Skeletal muscle cell (primary cell): ENCODE measurements around the gene NEURL3.
"Not testable (repeated sequence)": the region's sequence is repeated elsewhere in the genome, so short reads cannot be mapped to it uniquely, and the experiment has no call there.

Experiments
- DNase-seq: peaks from one replicate; pipeline ENCODE4 v3.0.0-alpha.2; 2010; ENCODE audit warnings: low read depth
- H3K4me3 ChIP-seq: 2 replicates; pipeline ENCODE4 v1.5.1; 2011; ENCODE audit warnings: low read depth, mild to moderate bottlenecking, control low read depth, low read length, moderate library complexity

Gene NEURL3

DNA sequence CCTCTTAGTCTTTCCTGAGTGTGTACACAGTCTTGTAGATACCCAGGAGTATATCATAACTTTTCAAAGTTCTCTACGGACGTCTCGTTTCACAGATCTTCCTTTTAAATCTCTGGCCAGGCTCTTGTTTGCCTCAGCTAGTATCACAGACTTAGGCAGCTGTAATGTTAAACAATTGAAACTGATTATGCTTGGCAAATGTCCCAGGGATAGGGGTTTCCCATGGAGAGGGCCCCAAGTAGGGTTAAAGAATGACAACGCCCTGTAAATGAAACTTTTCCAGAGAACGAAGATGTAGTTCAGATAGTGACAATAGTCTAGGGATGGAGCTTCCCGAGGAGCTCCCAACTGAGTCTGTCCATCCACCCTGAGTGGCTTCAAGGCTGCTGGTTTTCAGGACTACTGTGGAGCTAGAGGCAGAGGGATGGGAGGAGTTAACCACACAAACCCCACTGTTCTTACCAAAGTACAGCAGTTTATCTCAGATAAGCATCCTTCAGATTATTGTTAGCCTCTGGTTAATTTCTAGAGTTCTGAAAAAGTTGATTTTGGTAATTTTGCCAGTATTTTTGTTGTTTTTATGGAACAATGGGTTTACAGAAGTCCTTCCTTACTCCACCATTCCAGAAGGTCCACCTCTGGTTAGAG is 9.1 kb downstream of the NEURL3 start:
- no peak overlapping the region for H3K4me3 ChIP-seq
- DNase-seq, result no peak

DNA sequence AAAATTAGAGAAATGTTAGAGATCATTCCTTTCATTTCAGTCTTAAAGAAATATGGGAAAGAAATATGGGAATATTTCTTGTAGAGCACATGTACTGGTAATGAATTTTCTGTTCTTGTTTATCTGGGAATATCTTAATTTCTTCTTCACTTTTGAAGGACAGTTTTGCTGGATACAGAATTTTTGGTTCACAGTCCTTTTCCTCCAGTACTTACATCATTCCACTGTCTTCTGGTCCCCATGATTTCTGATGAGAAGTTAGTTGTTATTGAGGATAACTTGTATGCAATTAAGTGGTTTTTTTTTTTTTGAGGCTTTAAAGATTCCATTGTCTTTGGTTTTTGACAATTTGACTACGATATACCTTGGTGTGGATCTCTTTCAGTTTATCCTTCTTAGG is 11.0 kb downstream of the NEURL3 start:
- DNase-seq, result no peak

DNA sequence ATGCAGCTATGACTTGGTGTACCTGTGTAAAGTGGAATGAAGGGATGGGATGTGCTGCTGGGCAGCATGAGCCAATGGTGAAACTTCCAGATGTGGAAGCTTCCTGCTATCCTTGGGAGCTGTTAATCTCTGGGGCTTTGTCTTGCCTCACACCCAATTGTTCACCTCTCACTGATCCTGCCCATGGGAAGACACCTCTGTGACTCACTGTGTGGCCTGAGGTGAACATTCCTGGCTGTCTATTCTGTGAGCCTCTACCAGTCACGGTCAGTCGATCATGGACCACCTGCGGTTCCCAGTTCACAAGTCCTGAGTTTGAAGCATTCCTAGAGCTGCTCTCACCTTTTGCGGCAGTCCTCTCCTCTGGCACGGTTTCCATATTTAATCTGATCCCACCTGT is 12.1 kb downstream of the NEURL3 start:
- no peak overlapping the region for H3K4me3 ChIP-seq
- no peak for DNase-seq

More for the DNA sequence above, 11.0 kb downstream of the NEURL3 start:
- no peak overlapping the region for H3K4me3 ChIP-seq

DNA sequence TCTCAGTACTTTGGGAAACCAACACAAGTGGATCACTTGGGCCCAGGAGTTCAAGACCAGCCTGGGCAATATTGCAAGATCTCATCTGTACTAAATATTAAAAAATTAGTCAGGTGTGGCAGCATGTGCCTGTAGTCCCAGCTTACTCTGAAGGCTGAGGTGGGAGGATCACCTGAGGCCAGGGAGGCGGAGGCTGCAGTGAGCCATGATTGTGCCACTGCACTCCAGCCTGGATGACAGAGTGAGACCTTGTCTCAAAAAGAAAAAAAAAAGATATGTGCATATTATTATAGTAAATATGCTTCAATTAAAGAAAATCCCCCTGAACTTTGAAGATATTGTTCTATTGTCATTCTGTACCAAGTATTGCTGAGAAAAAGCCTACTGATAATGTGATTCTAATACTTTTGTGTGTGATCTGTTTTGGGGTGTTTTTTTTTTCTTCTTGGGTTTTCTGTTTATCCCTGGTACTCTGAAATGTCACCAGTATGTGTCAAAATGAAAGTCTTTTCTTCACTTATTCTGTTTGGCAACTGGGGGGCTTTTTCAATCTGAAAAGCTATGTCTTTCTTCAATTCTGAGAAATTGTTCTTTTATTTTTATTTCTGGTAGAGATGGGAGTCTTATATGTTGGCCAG is 13.2 kb downstream of the NEURL3 start:
- DNase-seq, result no peak
- H3K4me3 ChIP-seq, result no peak overlapping the region

DNA sequence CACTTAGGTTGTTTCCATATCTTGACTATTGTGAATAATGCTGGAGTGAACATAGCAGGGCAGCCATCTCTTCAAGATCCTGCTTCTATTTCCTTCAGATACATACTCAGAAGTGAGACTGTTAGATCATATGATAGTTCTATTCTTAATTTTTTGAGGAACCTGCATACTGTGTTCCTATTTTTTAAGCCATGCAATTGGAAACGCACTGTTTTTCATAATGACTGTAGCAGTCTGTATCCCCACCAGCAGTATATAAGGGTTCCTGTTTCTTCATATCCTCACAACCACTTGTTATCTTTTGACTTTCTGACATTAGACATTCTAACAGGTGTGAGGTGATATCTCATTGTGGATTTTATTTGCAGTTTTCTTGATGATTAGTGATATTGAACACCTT is 15.5 kb downstream of the NEURL3 start:
- no peak for DNase-seq

DNA sequence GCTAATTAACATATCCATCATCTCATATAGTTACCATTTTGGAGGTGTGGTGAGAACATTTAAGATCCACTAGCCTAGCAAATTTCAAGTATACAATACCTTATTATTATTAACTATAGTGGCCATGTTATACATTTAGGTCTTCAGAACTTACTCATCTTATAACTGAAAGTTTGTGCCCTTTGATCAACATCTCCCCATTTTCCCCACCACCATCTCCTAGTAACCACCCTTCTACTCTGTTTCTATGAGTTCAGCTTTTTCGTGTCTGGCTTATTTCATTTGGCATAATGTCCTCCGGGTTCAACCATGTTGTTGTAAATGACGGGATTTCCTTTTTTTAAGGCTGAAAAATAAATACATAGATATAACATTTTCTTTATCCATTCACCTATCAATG is 15.9 kb downstream of the NEURL3 start:
- no peak for DNase-seq
- H3K4me3 ChIP-seq, result no peak overlapping the region

More for the DNA sequence above, 15.5 kb downstream of the NEURL3 start:
- H3K4me3 ChIP-seq, result no peak overlapping the region

DNA sequence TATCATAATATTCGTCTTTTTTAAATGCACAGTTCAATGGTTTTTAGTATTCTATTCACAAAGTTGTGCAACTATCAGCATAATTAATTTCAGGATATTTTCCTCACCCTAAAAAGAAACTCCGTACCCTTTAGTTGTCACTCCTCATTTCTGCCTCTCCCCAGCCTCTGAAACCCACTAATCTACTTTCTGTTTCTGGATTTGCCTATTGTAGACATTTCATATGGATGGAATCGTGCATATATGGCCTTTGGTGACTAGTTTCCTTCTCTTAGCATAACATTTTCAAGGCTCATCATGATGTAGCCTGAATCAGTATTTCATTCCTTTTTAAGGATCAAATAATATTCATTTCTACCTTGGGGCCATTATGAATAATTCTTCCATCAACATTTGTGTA is 18.5 kb downstream of the NEURL3 start:
- no peak for DNase-seq
- no peak overlapping the region for H3K4me3 ChIP-seq

DNA sequence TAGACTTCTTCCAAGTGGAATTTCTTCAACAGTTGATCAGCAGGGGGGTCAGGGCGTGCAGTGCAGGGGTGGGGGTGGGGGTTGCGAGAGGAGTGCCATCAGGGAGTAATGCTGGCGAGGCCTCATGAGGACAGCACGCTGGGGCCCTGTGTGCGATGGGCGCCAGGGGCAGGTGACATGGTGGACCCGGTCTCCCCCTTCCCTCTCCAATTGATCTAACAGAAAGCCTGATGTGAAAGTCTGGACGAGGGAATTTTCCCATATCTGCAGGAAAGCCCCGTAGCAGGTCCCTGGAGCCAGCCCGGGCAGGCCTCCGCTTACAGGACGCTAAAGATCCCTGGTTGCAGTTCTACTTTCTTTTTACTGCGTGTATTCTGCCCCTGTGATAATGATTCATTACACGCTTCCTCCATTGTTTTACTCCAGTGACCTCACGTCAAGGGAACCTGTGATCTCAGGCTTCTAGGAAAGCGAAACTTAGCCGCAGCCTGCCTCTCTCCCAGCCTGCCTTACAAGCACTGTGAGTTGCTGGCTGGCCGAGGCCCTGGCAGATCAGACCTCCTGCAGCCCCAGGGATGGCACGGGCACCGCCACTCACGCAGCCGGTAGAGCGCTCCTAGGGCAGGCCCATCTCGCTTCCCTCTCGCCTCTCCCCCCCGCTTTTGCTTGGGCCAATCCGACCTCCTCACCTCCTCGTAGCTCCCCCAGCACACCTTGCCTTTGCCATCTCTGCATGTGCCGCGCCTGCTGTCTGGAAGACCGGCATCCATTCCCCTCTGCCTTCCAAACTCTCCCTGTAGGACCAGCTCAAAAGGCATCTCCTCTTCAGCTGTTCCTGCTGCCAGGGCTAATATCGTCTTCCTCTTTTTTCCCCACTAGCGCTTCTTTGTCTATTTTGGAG is 19.2 kb downstream of the NEURL3 start:
- DNase-seq, result peak; percentile 54
- peak overlapping the region; percentile 27 for H3K4me3 ChIP-seq

DNA sequence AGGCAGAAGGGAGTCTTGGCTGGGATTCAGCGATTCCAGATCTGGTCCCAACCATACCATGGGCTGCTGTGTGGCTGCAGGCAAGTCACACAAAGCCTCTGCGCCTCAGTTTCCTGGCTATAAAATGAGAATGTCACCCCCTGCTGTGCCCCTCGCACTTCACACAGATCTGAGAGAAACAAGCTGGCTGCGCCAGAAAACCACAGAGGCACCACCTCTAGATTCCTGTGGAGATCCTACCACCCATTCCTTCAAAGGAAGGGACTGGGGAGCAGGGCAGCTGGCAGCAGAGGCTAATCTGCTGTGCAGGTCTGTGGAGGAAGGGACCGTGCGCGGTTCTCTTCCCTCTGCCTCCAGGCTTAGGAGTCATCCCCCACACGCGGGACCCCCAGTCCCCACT is 19.8 kb downstream of the NEURL3 start:
- no peak for DNase-seq
- no peak overlapping the region for H3K4me3 ChIP-seq

DNA sequence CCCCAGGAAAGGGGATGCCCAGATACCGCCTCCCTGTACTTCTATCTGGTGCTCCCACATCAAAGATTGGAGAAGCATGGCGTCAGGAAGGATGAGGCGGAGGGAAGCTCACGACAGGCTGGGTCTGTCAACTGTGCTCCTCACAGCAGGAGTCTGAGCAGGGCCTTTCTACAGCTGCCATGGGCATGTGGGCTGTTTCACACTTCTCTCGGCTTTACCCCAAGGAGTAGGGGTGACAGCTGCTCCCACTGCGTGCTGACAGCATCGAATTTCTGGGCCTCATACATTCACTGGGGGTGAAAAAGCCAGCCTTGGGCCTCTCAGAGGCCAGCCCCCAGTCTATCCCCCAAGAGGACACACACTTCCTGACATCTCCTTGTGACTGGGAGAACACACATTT is 21.1 kb downstream of the NEURL3 start:
- H3K4me3 ChIP-seq, result no peak overlapping the region
- no peak for DNase-seq

DNA sequence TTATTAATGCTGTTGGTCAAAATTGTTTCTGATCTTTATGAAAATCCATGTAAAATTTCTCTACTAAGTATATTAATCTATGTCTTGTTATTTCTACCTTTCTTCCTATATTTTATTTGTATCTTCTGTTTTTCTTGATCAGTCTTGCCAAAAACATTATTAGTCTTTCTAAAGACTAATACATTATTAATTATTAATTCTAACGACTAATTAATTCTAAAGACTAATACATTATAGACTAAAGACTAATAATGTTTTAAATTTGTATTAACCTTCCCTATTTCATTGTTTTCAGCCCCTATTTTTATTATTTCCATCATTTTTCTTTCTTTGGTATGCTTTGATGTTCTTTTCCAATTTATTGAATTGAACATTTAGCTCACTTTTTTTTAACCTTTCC is 27.7 kb downstream of the NEURL3 start:
- no peak for DNase-seq
- H3K4me3 ChIP-seq, result no peak overlapping the region

DNA sequence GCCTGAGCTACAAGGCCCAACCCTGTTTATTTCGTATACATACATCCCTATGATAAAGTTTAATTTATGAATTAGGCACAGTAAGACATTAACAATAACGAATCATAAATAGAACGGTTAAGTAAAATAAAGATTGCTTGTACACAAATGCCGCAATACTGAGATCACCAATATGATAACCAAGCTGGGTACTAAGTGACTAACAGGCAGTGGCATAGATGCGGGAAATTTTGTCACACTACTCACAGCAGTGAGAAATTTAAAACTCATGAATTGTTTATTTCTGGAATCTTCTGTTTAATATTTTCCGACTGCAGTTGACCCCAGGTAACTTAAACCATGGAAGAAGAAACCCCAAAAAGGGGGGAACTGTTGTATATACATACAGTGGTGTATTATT is 33.4 kb downstream of the NEURL3 start:
- no peak overlapping the region for H3K4me3 ChIP-seq
- DNase-seq, result no peak

DNA sequence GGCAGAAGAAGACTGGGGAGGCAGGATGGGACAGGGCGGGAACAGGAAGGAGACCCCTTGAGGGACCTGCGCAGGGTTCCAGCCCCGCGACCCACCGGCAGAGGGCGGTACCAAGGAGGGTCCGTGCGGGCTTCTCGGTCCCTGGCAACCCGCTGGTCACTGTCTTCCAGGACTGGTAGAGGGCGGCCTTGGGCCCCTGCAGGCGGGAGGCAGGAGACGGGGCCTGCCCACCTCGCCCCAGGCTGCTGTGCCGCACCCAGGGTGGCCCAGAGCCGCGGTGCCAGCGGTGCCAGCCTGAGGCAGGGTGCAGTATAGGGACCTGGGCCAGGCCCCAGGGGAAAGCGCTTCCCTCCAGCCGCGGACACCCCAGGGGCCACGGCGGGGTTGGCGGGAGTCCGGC is 34.5 kb downstream of the NEURL3 start:
- H3K4me3 ChIP-seq, result peak overlapping the region; percentile 18
- no peak for DNase-seq

DNA sequence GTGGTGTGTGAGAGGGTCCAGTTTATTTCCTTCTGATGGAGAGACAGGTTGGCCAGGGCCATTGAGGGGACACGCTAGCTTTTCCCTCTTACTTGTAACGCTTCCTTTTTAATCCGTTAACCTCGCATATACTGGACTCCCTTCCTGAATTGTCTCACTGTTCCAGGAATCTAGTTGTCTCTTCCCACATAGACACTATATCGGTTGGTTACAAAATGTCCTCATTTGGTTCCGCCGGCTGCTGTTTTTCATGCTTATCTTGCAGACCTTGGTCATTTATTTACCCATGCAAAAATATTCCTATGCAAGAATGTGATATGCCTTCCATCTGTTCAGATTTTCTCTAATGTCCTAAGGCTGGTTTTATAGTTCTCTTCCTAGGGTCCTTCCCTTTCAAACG is 35.0 kb downstream of the NEURL3 start:
- H3K4me3 ChIP-seq, result no peak overlapping the region
- DNase-seq, result no peak

DNA sequence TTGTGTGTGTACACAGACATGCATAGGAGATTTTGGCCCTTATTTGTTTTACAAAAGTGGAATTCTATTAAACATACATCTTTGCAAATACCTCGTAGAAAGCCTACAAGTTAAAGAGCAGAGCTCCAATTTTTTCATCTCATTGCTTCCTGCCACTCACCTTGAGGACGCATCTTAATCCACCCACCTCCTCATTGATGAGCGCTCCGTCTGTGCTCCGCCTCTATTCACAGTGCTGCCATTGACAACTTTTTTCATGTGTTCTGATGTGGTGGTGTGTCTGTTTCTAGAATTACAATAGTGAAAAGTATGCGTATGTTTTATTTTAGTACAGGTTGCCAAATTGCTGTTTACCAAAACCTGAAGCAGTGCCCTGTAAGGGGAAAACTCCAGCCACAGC is 36.3 kb downstream of the NEURL3 start:
- no peak overlapping the region for H3K4me3 ChIP-seq
- DNase-seq, result no peak

DNA sequence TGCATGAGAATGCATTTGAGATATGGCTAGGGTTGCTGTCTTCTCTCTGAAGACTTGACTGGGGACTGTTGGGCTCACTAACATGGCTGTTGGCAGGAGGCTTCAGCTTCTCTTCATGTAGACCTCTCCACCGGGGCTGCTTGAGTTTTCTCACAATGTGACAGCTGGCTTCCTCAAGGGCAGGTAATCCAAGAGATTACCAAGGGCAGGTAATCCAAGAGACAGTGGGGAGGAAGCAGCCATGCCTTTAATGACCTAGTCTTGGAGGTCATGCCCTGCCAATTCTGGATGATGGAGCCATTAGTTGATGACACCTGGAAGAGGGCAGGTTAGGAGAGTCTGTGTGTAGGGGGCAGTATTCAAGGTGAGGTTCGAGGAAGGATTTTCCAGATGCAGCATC is 40.5 kb downstream of the NEURL3 start:
- DNase-seq, result no peak
- H3K4me3 ChIP-seq, result no peak overlapping the region

DNA sequence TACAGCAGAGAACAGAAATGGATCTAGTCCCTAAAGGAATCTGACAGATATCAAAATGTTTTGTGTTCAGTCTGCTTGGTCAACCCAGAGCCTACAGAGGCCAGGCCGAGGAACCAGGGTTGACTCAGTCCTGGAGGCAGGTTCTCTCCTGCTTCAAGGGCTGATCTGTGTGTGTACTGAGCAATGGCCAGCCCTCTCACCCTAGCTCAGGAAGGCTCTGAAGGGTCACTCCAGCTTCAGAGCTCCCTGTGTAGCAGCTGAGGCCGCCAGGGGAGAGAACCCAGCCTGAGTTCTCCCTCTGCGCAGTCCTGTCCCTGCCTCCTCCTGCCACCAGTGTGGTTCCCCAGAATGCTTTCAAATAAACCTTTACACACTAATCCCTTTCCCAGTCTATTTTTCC is 41.1 kb downstream of the NEURL3 start:
- no peak for DNase-seq
- no peak overlapping the region for H3K4me3 ChIP-seq

DNA sequence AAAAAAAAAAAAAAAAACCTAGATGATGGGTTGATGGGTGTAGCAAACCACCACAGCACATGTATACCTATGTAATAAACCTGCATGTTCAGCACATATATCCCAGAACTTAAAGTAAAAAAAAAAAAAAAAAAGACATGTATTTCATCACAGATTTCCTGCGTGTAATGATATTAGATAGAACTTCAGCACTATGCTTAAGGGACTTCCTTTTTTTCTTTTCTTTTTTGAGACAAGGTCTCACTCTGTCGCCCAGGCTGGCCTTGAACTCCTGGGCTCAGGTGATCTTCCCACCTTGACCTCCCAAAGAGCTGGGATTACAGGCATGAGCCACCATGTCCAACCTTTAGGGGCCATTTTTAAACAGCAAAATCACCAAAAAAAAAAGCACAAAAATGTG is 42.0 kb downstream of the NEURL3 start:
- no peak overlapping the region for H3K4me3 ChIP-seq
- DNase-seq, result no peak

DNA sequence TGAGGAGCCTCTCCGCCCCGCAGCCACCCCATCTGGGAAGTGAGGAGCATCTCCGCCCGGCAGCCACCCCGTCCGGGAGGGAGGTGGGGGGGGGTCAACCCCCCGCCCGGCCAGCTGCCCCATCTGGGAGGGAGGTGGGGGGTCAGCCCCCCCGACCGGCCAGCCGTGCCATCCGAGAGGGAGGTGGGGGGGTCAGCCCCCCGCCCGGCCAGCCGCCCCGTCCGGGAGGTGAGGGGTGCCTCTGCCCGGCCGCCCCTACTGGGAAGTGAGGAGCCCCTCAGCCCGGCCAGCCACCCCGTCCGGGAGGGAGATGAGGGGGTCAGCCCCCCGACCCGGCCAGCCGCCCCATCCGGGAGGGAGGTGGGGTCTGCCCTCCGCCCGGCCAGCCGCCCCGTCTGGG is 43.5 kb downstream of the NEURL3 start:
- not testable (repeated sequence) for DNase-seq, H3K4me3 ChIP-seq

DNA sequence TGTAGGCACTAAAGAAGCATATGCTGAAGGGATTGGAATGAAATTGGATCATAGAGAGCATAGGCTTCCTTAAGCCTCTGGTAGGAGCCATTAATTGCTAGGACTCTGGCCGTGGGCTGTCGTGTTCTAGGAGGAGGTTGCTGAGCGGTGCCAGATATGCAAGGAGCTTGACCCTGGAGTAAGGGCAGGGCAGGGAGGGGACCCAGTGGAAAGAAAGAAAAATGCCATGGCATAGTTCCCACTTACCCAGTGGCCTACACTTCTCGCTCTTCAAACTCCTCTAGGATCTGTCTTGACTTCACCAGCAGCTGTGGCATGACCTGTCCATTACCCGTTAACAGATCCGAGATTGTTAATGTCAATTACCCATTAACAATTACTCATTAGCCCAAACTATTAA is 53.1 kb downstream of the NEURL3 start:
- no peak for DNase-seq
- H3K4me3 ChIP-seq, result no peak overlapping the region

DNA sequence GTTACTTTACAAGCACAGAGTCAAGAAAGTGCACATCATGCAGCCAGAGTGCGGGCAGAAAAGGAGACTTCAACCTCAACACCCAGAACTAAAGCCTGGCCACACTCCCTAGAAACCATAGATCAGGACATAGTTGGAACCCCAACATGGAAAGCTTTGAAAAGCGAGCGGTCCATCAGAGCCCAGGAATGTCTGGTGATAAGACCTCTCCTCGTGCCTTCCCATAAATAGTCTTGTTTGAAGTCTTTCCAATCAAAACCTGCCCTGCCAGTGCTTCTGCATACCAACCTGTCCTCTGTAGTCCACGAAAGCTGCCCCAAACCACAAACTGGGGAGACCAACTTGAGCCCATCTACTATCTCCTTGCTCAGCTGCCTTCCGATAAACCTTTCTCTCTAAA is 55.5 kb downstream of the NEURL3 start:
- DNase-seq, result no peak
- H3K4me3 ChIP-seq, result no peak overlapping the region
